HFF-Myc (cell line): ENCODE results near the gene PTPRN2.

Experiments
- DNase-seq: peaks from one replicate; pipeline ENCODE4 v3.0.0-alpha.2; 2011; ENCODE audit warnings: low read depth; ENCODE audit errors: extremely low read depth
- H3K4me3 ChIP-seq: replicated peaks from 2 replicates; pipeline ENCODE4 v1.5.1; 2011; ENCODE audit warnings: low read depth, mild to moderate bottlenecking, control low read depth, low read length
- TF ChIP-seq, protein P1 (sequence below): IDR thresholded peaks from 2 replicates; pipeline ENCODE4 v1.5.1; 2012; ENCODE audit warnings: mild to moderate bottlenecking, low read depth, low read length, control low read depth; ENCODE audit errors: missing control alignments

The PTPRN2 gene

DNA sequence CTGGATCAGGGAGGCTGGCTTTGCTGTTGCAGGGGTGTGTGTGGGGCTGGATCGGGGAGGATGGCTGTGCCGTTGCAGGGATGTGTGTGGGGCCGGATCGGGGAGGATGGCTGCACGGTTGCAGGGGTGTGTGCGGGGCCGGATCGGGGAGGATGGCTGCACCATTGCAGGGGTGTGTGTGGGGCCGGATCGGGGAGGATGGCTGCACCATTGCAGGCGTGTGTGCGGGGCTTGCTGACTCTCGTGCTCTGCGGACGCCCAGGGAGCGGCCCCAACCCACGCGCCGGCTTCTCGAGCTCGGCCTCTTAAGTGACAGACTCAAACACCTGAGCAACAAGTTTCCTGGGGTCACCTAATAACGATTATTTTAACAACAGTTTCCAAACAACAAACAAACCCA is 732.6 kb downstream of the PTPRN2 start:
- no peak overlapping the region for H3K4me3 ChIP-seq
- no peak for DNase-seq
- TF ChIP-seq, protein P1, sequence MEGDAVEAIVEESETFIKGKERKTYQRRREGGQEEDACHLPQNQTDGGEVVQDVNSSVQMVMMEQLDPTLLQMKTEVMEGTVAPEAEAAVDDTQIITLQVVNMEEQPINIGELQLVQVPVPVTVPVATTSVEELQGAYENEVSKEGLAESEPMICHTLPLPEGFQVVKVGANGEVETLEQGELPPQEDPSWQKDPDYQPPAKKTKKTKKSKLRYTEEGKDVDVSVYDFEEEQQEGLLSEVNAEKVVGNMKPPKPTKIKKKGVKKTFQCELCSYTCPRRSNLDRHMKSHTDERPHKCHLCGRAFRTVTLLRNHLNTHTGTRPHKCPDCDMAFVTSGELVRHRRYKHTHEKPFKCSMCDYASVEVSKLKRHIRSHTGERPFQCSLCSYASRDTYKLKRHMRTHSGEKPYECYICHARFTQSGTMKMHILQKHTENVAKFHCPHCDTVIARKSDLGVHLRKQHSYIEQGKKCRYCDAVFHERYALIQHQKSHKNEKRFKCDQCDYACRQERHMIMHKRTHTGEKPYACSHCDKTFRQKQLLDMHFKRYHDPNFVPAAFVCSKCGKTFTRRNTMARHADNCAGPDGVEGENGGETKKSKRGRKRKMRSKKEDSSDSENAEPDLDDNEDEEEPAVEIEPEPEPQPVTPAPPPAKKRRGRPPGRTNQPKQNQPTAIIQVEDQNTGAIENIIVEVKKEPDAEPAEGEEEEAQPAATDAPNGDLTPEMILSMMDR: no peak

DNA sequence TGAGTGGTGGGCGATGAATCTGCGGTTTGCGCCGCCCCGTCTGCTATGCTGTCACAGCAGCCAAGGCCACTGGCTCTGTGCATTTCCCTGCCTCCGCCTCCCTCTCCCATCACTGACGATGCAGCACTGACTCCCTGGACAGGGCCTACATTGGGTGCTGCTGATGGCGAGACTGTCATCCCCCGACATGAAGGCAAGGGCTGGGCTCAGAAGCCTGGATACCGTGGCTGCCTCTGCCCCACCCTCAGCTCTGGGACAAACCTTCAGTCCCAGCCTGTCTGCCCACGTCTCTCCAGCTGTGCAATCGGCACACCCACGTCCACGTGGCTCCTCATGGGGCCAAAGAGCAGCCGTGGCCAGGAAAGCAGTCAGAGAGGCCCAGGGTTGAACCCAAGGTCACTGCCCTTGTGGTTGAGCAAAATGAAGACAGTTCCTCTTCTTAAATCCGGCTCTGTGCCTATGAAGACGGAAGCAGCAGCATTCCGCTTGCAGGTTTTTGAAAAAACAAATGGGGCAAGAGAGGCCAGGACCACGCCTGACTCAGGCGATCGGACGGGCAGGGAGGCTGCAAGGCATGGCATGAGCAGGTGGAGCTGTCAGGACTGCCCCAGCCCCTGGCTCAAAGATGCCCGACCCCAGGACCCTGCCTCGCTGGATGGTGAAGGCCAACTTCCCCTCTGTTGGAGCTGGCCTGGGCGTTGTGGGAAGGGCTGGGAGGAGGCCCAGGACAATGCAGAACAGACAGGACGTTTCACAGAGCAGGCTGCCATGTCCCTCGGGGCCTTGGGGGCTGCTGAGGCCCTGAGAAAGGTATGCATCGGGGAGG is 733.3 kb downstream of the PTPRN2 start:
- H3K4me3 ChIP-seq: no peak overlapping the region
- TF ChIP-seq, protein P1: no peak
- no peak for DNase-seq

DNA sequence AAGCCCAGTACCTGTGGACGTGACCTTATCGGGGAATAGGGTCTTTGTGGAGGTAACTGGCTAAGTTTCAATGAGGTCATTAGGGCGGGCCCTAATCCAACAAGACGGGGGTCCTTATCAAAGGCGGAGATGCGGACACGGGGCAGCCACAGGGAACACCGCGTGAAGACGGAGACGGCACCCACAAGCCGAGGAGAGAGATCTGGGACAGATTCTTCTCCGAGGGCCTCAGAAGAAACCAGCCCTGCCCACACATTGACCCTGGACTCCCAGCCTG is 733.9 kb downstream of the PTPRN2 start:
- H3K4me3 ChIP-seq: no peak overlapping the region
- no peak for DNase-seq
- TF ChIP-seq, protein P1: no peak

DNA sequence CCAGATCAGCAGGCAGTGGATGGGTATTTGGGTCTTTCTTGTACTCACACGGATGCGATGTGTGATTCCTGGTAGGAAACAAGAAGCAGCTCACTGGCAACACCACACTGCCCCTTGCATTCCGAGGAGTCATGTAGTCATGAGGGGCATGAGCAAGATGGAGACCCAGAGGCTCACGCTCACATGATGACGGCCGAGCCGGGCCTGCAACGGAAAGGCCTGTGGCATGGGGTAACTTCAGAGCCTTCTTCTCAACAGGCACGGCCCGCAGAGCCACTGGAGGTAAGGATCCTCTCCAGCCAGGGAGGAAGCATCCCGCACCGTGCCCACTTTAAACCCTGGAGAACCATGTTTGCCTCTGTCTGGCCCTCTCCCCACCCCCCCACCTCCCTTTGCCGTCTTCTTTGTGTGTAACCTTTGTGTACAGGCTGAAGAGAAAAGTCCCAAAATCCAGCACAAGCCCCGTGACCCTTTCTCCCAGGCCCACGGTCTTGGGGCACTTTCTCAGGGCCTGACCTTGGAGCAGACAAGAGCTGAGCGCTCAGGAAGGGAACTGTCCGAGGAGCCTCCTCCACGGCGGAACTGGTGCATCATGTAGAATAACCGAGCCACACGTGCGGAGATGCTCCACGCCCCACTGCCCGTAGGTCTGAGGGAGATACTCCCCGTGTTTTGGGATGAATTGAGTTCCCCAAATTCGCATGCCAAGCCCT is 734.4 kb downstream of the PTPRN2 start:
- DNase-seq: no peak
- TF ChIP-seq, protein P1: no peak
- no peak overlapping the region for H3K4me3 ChIP-seq

DNA sequence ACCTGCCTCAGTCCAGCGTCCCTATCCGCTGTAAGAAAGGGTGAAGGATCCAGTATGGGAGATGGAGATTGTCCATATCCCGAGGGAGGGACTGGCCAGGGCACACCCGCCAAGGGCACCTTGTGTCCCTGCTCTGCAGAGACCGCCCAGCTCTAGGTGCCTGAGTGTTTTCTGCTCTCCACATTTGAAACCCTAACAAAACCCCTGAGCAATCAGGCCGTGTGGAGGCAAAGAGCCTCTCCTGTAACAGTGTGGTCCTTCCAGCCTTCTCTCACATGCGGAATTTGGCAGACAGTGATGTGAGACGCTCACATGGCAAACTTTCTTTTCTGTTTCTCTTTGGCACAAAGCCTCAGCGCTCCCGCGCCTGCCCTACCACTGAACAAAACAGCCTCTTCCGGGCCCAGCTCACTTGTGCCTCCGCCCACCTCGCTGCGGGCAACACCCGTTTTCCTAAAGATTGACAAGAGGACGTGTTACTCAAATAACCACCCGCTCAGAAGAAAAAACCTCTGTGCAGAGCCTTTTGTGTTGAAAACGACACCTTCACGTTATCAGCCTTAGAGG is 736.0 kb downstream of the PTPRN2 start:
- TF ChIP-seq, protein P1: no peak
- no peak overlapping the region for H3K4me3 ChIP-seq
- DNase-seq: no peak

DNA sequence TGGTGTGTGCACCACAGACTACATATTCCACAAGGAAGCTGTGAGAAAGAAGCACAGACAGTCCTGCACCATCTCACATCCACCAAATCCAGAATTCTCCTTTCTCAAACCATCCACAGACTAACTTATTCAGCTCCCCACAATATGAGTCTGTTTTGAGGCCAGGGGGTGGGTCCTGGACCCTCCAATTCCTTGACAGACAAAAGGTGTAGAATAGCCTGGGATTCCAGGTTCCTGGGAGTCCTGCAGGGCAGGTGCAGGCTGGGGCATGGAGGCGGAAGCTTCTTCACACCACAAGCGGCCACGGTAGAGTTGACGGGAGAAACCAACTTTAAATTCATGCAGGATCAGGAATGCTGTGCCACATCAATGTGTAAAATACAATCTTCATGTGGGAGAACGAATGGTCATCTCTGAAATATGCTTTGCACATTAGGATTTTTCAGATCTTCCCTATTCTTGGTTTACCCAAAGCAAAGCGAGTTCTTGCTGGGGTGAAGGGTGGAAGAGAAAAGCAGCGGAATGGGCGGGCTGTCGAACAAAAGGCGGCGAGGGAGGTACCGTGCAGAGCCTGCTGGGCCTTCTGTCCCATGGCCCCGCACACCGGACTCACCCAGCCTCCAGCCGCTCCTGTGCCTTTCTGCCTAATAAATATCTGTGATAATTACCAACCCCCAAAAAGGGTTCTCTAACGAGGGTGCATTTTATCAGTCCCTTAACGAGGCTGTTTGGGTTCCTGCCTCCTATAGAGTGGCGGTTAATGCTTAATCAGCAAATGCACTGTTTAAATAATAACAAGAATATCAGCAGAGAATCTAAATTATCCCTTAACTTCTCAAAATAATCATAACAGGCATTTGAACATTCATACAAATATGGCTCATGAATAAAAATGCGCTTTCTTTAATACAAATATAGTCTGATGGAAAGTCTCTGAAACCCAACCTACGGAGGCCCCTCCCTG is 736.9 kb downstream of the PTPRN2 start:
- H3K4me3 ChIP-seq: no peak overlapping the region
- TF ChIP-seq, protein P1: no peak
- no peak for DNase-seq
